ENCODE measurements around the gene SNPH.
"Not testable (repeated sequence)": the region's sequence is repeated elsewhere in the genome, so short reads cannot be mapped to it uniquely, and the experiment has no call there.

The SNPH gene

GRCh38 chr20:1336699-1337367 is 70.7 kb downstream of the SNPH start:
- DNase-seq (ENCODE audit: low read depth in 3 of 3, low spot score in 1 of 3), result no peak

GRCh38 chr20:1337441-1337840 is 71.3 kb downstream of the SNPH start:
- no peak for DNase-seq (ENCODE audit: low read depth in 3 of 3, low spot score in 1 of 3)

- DNase-seq (ENCODE audit: low read depth in 3 of 3, low spot score in 1 of 3), result no peak
Measured at GRCh38 chr20:1338096-1338495, 72.0 kb downstream of the SNPH start.

GRCh38 chr20:1338801-1339200 is 72.7 kb downstream of the SNPH start:
- DNase-seq (ENCODE audit: low read depth in 3 of 3, low spot score in 1 of 3), result no peak

GRCh38 chr20:1341561-1342265 is 75.6 kb downstream of the SNPH start:
- DNase-seq (ENCODE audit: low read depth in 3 of 3, low spot score in 1 of 3), result no peak

GRCh38 chr20:1343446-1344124 is 77.5 kb downstream of the SNPH start:
- not testable (repeated sequence) for DNase-seq (ENCODE audit: low read depth in 3 of 3, low spot score in 1 of 3)

- no peak for DNase-seq (ENCODE audit: low read depth in 3 of 3, low spot score in 1 of 3)
Measured at GRCh38 chr20:1345030-1345755, 79.1 kb downstream of the SNPH start.

- DNase-seq (ENCODE audit: low read depth in 3 of 3, low spot score in 1 of 3), result no peak
Measured at GRCh38 chr20:1345756-1346093, 79.6 kb downstream of the SNPH start.

GRCh38 chr20:1346315-1346969 is 80.3 kb downstream of the SNPH start:
- no peak for DNase-seq (ENCODE audit: low read depth in 3 of 3, low spot score in 1 of 3)

- DNase-seq (ENCODE audit: low read depth in 3 of 3, low spot score in 1 of 3), result no peak
Measured at GRCh38 chr20:1353956-1354355, 87.9 kb downstream of the SNPH start.

GRCh38 chr20:1357921-1358671 is 92.0 kb downstream of the SNPH start:
- no peak for DNase-seq (ENCODE audit: low read depth in 3 of 3, low spot score in 1 of 3)

Measured in stimulated activated CD4-positive, alpha-beta T cell treated with anti-CD3 and anti-CD28 coated beads, TNF-alpha, amount 100 ng/mL, for 1 hour (primary cell).